GM08714 (cell line): ENCODE measurements around the gene TNS3.

ENCODE experiments used
- H3K4me3 ChIP-seq: fragments of 200-500 bp; sonication (Bioruptor generic); 2 replicates; pipeline ENCODE4 v1.5.1; 2014; ENCODE audit warnings: mild to moderate bottlenecking, low read length, inconsistent platforms
- ZNF274 ChIP-seq: IDR thresholded peaks from 2 replicates; pipeline ENCODE4 v1.6.1; 2012; ENCODE audit warnings: mild to moderate bottlenecking, low read depth, low read length

Gene TNS3

DNA sequence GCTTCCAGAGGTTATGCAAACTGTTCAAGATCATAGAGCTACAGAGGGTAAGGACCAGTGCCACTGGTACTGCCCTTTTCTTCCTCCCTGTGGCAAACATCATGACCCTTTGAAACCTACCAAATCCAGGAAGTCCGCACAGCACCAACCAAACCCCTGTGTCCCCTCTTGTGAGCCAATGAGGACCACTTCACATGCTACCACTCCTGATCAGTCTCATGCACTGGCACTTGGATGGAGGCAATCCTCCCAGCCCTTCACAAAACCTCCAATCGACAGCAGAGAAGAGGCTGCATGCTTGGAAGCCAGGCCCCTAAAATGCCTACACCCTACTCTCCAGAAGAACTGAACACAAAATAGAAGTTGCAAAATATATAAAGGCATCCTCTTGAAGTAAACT is 248.0 kb downstream of the TNS3 start:
- no peak overlapping the region for H3K4me3 ChIP-seq
- no peak for TF ChIP-seq ZNF274

GRCh38 chr7:47333554-47333887 is 248.4 kb downstream of the TNS3 start:
- no peak overlapping the region for H3K4me3 ChIP-seq
- no peak for TF ChIP-seq ZNF274

GRCh38 chr7:47332681-47333553 is 249.0 kb downstream of the TNS3 start:
- no peak overlapping the region for H3K4me3 ChIP-seq
- TF ChIP-seq ZNF274 = no peak

DNA sequence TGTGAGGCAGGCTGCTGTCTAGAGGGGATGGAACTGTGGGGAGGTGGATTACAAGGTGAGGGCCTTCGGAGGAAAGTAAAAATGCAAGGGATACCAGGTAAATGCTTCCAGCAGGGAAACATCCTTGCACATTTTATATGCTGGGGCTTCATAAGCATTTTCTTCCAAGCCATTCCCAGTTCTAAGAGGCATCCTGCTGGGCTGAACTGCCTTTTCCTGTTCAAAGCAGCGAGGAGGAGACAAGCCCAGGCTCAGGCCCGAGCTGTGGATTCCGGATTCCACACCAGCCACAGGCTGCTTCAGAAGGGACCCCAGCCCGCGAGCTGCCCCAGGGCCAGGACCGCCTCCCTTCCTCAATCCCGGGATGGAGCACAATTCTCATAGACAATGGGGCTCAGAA is 249.7 kb downstream of the TNS3 start:
- no peak for TF ChIP-seq ZNF274
- no peak overlapping the region for H3K4me3 ChIP-seq

DNA sequence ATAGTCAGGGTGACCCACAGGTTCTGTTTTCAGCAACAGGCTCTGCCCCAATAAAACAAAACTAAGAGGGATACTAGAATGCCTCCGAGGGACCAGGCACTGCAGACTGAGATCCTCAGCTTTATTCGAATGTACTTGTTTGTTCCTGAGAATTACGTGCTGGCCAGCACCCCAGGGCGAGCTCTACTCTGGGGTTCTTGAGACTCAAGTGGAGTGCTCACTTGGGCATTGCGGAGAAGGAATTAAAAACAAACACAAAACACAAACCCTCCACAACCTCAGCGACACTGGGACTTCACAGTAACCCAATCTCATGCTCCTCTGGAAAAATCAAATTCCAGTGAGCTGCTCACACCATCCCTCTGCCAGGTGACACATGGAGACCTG is 250.7 kb downstream of the TNS3 start:
- TF ChIP-seq ZNF274 = no peak
- no peak overlapping the region for H3K4me3 ChIP-seq

DNA sequence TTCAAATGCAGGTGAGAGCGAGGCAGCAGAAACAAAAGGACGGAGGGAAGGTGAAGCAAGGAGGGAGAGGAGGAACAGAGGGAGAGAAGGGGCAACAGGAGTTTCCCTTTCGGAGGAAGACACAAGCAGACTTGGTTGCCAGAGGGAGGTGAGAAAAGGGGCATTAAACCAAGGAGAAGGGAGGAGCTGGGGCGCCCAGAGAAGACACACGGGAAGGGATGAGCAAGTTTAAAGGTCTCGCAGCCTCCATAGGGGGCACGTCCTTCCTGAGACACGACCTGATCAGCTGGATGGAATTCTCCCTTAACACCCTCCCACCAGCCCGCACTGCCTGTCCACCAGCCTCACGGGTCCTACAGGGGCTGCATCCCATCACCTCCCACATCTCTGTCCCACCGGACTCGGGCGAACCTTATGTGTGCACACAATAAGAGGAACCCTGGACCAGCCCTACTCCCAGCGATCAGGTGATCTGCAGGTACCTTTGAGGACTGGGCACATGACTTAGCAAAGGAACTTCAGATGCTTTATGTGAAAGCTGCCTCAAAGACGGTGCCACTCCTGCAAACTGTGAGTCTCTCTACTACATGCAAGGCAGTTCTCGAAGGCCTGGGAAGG is 251.2 kb downstream of the TNS3 start:
- H3K4me3 ChIP-seq = no peak overlapping the region
- TF ChIP-seq ZNF274 = no peak

GRCh38 chr7:47330026-47330425 is 251.9 kb downstream of the TNS3 start:
- no peak overlapping the region for H3K4me3 ChIP-seq
- no peak for TF ChIP-seq ZNF274

- H3K4me3 ChIP-seq = no peak overlapping the region
- no peak for TF ChIP-seq ZNF274
Observed at GRCh38 chr7:47329320-47329926, 252.5 kb downstream of the TNS3 start.

- no peak overlapping the region for H3K4me3 ChIP-seq
- TF ChIP-seq ZNF274 = no peak
Observed at GRCh38 chr7:47328392-47329319, 253.3 kb downstream of the TNS3 start.

DNA sequence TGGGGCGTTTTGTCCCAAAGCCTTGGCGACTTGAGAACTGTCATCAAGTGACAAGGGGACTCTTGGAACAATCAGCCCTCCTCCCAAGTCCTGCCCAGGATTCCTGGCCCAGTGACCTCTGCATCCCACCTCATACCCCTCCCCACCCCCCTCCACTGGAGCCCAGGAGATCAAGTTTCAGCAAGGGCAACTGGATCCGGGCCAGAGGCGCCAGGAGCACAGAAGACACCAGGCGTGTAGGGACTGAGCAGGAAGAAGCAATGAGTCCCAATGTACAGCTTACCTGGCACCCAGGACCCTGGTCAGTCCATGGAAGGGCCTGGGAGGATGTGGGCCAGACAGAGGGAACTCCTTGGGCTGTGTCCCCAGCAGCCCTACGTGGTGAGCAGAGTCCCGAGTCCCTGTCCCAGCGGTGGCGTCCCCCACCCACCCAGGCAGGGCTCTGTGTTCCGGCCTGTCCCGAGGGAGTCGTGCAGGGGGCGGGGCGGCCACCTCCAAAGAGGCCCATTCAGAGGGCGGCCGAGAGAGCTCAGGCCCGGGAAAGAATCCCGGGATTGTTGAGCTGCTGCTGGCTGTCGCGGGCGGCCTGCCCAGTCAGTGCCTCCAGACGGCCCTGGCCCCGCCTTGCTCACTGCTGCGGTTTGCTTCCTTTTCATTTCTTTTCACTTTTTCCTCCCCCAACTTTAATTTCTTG is 254.1 kb downstream of the TNS3 start:
- H3K4me3 ChIP-seq = no peak overlapping the region
- no peak for TF ChIP-seq ZNF274

DNA sequence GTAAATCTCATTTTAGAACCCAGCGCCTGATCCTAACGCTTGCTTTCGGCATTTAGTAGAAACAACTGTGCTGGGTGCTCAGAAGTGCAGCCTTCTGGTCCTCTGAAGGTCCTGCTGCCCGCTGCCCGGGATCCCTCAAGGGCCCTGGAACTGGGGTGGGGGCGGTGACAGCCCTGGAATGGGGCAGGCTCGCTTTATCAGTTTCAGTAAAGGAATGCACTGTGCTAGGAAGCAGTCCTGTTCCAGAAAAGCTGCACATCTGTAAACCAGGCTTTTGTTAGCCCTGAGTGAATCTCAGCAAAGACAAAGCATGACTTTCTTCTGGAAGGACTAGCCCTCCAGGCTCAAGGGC is 254.6 kb downstream of the TNS3 start:
- no peak for TF ChIP-seq ZNF274
- H3K4me3 ChIP-seq = no peak overlapping the region

GRCh38 chr7:47326808-47327207 is 255.1 kb downstream of the TNS3 start:
- no peak overlapping the region for H3K4me3 ChIP-seq
- no peak for TF ChIP-seq ZNF274

GRCh38 chr7:47326220-47326619 is 255.7 kb downstream of the TNS3 start:
- no peak overlapping the region for H3K4me3 ChIP-seq

DNA sequence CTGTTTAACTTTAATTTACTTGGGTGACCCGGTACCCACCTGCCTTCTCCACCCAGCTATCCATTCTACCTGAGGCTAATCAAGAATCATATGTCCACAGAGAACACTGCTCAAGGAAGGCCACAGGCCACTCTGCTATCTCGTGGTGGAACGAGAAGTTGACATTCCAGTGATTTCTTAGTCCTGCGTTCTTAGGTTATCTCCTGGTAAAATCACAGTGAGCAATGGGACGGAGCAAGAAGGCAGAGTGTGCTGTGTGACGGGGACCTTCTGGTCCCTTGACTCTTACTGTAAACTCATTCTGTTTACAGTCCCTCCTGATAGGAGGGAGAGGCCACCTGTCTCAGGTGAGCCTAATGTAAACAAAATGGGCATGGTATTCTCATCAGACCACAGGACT is 256.6 kb downstream of the TNS3 start:
- no peak for TF ChIP-seq ZNF274

More at GRCh38 chr7:47326220-47326619, 255.7 kb downstream of the TNS3 start:
- no peak for TF ChIP-seq ZNF274

GRCh38 chr7:47323904-47324303 is 258.0 kb downstream of the TNS3 start:
- no peak overlapping the region for H3K4me3 ChIP-seq
- no peak for TF ChIP-seq ZNF274

More for the DNA sequence above, 256.6 kb downstream of the TNS3 start:
- H3K4me3 ChIP-seq = no peak overlapping the region
